GM12872 (cell line): ENCODE measurements around the gene DALRD3.

Experiments
- TF ChIP-seq, protein P1 (sequence below): IDR thresholded peaks from 3 replicates; pipeline ENCODE4 v1.5.1; 2011; ENCODE audit warnings: low read depth, mild to moderate bottlenecking, low read length, moderate library complexity; ENCODE audit not compliant: insufficient read depth

Gene DALRD3

DNA sequence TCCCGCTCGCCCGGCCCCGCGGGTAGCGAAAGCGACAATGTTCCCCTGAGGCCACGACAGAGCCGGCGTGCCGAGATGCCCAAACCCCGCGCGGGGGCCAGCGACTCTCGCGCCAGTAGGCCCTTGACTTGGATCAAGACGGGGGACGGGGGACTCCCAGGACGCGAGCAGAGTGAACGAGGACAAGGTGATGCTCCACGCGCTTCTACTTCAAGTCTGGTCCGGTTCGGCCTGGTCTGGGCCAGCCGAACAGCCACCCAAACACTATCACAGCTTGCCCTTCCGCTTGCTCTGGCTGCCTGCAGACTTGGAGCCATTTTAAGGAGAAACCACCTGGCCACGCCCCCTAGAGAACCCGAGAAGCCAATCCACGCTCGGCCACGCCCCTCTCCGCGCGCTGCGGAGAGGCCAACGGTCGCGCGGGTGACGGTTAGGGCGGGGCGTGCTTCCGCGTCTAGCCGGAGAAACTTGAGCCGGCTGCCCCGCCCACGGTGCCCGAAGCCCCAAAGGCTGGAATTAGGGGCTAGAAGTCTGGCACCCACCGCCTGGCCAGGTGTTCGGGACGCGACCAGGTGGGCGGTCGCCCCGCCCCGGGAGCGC is 2.9 kb upstream of the DALRD3 start:
- TF ChIP-seq, protein P1, sequence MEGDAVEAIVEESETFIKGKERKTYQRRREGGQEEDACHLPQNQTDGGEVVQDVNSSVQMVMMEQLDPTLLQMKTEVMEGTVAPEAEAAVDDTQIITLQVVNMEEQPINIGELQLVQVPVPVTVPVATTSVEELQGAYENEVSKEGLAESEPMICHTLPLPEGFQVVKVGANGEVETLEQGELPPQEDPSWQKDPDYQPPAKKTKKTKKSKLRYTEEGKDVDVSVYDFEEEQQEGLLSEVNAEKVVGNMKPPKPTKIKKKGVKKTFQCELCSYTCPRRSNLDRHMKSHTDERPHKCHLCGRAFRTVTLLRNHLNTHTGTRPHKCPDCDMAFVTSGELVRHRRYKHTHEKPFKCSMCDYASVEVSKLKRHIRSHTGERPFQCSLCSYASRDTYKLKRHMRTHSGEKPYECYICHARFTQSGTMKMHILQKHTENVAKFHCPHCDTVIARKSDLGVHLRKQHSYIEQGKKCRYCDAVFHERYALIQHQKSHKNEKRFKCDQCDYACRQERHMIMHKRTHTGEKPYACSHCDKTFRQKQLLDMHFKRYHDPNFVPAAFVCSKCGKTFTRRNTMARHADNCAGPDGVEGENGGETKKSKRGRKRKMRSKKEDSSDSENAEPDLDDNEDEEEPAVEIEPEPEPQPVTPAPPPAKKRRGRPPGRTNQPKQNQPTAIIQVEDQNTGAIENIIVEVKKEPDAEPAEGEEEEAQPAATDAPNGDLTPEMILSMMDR, result no peak

DNA sequence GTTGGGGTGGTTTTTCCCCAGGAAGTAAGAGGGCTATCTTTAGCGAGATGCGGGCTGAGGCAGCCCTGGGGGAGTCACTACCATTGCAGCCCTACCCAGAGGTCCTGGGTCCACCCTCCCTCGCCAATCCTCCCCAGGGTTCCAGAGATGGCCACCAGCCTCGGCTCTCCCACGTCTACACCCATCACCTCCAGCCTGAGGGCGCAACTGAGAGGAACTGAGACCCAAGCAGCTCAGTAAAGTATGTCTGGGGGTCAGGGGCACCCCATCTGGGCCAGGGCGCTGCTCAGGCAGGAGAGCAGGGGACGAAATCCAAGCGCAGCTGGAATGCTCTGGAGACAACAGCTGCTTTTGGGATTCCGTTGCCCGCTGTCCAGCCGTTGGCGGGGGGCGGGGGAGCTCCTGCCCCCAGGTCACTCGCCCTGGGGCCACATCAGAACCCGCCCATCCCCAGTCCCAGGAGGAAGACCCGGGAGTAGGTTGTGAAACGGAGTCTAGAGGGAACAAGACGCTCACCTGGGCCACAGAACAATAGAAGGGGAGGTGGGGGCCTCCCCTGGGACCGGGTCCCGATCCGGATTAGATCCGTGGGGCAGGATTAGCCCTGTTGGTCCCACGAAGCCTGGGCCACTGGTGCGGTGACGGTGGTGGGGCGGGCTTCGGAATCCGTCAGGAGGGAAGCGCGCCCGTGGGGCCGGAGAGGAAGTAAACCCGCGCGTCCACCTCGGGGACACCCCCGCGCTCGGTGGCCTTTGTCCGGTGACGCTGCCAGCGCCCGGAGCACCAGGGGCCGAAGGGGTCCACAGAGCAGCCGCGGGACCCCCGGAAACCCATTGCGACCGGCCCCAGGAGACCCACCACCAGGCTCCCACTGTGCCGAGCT is 2.2 kb upstream of the DALRD3 start:
- TF ChIP-seq, protein P1, result no peak

DNA sequence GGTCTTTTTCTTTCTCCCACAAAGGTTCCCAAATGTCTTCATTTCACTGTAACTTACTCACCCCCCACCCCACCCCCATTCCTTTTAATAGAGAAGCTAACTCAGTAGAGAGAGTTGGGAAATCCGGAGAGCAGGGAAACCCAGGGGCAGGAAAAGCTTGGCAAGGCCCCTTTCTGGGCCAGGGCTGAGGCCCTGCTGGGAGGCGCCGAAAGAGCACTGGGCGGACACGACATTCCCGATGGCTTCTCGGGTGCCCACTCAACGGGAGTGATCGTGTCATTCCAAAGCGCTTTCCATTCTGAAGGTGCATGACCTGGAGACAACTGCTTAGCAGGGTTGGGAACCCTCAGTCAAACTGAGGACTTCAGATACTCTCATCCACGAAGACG is 1.6 kb upstream of the DALRD3 start:
- TF ChIP-seq, protein P1, result no peak

DNA sequence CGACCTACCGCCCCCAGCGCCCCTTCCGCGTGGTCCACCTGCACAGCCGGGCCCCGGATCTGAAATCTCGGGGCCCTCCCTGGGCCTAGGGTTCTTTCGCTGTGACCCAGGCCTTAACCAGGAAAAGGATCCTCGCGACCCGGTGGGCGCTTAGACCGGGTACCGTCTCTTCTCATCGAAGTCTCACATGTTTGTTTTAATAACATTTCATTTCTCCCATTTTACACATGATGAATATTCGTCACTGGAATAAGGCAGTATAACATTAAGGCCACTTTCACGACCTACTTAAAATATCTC is 277 bp upstream of the DALRD3 start:
- TF ChIP-seq, protein P1, result no peak

DNA sequence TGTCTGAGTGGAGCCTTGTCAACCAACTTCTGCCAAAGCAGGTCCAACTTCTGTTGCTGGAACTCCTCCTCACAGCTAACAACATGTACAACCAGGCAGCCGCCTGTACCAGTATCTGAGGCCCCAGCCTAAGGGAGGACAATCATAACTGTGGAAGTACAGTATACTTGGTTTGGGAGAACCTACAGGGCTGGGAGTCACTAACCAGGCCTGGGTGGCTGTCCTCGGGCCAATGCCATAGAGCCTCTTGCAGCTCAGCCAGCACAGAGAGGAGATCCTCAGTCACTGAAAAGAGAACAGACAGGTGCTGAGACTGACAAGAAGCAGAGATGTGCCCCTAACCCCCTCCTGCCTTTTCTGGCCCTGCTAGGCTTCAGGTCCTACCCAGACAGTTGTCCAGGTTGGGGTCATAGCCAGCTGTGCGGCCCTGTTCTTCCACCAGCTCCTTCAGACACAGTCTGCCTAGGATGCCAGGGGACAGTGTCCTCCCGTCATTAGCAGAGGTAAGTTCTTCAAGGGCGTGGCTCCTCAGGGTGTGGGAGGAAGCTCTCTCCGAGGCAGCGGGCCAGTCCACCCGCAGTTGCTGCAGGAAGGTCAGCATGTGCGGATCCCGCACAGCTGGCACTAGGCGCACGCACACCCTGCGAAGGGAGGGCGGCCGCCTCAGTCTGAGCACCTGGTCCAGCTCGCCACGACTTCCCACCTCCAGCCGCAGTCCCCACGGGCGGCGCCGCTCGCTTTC is 980 bp downstream of the DALRD3 start:
- TF ChIP-seq, protein P1, result no peak

DNA sequence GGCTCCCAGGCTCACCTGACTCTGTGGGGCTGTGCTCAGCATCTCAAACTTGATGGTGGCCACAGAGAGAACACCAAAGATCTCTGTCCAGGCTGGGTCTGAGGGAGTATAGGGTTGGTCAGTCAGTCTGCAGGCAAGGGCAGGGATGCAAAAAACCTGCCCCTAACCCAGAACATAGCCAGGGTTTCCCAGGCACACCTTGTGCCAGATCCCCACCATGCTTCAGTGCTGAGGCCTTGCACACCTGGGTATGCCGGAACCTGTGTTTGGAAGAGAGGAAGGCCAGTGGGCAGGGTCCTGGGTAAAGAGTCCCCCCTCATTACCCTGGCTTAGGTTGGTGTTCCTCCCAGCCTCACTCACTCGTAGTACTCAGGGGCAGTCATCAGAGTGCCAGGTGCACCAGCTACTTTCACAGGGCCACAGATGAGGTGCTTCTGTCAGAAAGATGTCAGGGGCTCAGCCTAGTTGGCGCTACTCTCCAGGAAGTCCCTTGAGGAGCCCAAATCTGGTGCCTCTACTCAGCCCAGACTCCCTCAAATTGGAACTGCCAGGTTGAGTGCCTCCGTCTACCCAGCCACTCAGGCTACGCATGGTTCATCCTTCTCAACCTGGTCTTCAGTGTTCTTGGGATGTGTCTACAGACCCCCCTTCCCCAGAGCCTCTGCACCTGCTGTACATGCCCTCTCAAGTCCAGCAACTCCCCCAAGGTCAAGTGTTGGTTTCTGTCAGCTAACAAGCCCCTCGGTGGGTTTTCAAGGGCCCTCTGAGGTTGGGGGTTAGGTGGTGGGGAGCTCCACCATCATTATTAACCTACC is 1.8 kb downstream of the DALRD3 start:
- TF ChIP-seq, protein P1, result no peak

DNA sequence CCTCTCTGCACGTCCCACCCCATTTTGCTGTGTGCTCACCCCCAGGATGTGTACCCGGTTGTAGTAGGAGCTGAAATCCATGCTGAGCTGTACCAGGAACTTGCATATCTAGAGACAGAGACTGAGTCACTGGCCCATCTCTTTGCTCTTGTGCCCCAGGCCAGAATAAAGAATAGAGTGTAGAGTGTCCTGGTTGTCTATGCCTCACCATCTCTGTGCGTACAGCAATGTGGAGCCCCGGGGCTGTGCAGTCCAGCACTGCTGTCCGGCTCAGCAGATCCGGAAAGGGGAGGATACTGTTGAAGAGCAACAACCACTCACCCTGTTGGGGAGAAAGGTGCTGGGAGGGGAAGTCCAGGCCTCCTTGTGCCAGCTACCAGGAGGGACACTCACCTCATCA is 2.6 kb downstream of the DALRD3 start:
- TF ChIP-seq, protein P1, result no peak
